EH (cell line): Measurements from ENCODE around the gene ZFX.
"Not testable (repeated sequence)": the region's sequence is repeated elsewhere in the genome, so short reads cannot be mapped to it uniquely, and the experiment has no call there.

Source experiments
- DNase-seq: peaks from one replicate; pipeline ENCODE4 v3.0.0-alpha.2; 2015; ENCODE audit warnings: low read depth

ZFX gene

DNA sequence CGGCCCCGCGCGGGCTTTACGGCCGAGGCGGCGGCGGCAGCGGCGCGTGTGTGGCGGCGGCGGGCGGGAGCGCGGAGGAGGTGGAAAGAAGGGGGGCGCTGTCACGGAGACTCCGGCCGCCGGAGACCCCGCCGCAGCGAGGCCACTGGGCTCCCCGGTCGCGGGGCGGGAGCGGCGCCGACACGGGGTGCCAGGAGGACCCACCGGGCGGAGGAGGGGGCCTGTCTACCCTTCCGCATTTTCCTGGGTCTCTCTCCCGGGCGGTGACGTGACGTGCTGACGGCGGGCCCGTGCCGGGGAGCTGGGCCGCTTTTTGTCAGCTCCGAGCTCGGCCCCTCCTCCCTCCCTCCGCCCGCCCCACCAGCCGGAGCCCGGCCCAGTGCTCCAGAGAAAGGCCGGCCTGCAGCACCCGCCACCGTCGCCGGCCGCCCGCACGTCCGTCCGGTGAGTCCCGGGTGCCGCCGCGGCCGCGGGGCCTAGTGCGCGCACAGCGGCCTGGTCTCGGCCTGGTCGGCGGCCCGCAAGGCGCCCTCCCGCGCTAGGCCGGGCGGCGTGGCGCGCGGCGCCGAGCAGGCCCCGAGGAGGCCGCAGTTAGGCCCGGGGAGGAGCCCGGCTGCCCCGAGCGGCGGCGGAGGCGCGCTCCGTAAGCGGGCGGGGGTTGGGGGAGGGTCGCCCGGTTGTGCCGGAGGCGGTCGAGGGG, at the start of gene ZFX:
Gene ZFX, plus strand, starts transcription at position 379 of the 700 bp plus-strand sequence. CDS start 23,014 bp downstream, outside the sequence.
- peak; percentile 69 for DNase-seq

DNA sequence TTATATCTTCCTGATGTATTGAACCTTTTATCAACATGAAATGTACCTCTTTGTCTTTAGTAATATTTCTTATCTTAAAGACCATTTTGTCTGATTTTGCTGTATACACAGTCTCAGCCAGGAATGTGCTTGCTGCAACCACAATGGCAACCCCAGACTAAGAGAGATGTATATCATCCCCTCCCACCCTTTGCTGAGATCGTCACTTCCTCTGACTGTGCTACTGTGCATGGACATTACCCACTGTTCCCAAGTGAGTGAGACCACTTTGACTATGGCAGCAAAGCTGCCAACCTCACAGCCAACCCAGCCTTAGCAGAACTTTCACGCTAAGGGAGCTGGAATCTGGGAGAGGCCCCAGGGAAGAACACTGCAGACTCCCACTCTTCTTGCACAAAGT, 48.8 kb upstream of the ZFX start:
- peak; percentile 56 for DNase-seq

DNA sequence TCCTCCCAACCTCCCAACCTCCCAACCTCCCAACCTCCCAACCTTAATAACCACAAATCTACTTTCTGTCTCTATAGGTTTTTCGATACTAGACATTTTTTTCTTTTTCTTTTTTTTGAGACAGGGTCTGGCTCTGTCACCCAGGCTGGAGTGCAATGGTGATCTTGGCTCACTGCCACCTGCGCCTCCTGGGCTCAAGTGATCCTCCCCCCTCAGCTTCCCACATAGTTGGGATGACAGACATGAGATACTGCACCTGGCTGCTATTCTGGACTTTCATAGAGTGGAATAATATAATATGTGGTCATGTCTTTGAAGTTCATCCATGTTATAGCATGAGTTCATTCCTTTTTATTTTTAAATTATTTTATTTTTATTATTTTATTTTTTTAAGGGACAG, 39.5 kb upstream of the ZFX start:
- no peak for DNase-seq

DNA sequence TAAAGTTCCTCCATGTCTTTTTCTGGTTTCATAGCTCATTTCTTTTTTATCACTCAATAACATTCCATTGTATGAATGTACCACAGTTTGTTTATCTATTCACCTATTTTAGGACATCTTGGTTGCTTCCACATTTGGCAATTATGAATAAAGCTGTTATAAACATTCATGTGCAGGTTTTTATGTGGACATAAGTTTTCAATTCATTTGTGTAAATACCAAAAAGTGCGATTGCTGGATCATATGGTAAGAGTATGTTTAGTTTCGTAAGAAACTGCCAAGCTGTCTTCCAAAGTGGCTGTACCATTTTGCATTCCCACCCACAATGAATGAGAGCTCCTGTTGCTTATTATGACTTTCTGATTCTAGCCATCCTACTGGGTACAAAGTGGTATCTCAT, 36.3 kb upstream of the ZFX start:
- peak; percentile 75 for DNase-seq

DNA sequence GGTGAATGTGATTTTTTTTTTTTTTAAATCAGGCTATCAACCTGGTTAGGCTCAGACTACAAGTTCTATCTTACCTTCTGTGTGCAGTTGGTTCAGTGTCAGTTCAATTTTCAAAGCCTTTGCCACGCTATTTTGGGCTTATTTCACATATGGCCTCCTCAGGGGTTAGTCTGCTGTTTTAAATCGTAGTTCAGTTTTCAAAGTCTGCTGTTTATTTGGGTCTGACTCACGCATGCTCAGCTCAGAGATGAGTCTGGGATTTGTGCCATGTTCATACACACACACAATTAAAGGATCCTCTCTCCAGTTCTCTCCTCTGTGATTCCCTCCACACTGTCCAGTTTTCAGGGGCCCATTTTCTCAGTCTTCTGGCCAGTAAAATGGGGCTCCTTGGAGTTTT, 32.3 kb upstream of the ZFX start:
- peak; percentile 79 for DNase-seq

DNA sequence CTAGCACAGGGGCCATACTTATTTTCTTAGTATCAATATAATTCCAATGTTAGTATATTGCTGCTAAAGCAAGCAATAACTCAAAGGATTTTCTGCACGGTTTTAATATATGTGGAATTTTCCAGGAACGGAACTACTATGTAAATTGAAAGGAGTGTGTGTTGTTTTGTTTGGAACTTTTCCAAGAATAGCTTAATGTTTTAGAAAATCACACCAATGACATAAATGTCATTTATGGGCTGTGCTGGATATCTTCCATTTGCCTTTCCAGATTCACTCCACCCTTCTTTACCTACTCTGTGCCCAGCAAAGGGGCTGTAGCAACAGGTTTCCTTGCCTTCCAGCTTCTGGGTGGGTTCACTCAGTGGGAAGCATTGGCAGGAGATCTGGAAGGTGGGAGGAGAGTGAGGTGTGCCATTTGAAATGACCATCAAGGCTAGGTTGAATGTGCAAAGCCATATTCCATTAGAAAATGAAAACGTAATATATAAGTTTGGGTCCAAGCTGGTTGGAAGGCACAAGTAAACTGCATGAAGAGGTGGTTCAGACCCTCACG, 25.2 kb upstream of the ZFX start:
- DNase-seq, result no peak

DNA sequence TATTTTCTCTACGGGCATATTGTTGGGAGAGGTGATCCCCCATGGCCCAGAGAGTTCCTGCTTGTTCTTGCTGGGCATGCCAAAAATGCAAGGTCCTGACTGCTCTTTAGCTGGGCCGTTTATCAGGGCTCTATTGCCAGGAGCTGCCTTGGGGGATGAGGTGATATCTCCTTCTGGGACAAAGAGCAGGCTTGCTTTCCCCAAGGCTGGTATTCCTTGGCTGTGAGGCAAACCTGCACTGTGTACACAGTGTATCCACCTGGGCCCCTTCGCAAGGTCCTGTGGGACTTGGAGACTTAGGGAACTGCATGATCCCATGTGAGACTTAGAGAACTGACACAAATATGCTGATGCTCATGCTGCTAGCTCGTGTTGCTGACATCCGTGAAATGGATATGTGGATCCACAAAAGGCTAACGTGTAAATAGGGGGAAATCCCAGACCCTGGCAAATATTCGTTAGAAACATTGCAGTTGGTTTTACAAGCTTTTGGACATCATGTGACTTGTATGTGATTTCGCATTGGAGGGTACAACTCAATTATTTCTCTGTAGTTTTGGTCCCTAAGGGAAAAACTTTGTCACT, 24.4 kb upstream of the ZFX start:
- DNase-seq, result no peak

DNA sequence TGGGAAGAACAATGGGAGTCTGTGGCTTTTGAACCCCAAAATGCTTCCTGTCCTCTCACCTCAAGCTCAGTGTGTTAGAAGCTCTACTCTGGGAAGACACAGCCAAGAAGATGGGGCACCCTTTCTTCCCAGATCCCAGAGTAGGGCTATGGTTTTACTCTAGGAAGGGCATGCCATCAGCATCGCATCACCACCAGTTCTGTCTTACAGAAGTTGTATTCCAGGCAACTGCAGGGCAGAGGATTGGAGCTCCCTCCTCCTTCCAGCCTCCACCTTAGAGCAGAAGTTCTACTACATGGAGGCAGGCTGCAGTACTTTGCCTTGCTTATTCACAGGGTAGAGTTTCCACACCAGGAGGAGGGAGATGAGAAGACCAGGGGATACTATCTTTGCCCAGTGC, 18.1 kb upstream of the ZFX start:
- peak; percentile 51 for DNase-seq

DNA sequence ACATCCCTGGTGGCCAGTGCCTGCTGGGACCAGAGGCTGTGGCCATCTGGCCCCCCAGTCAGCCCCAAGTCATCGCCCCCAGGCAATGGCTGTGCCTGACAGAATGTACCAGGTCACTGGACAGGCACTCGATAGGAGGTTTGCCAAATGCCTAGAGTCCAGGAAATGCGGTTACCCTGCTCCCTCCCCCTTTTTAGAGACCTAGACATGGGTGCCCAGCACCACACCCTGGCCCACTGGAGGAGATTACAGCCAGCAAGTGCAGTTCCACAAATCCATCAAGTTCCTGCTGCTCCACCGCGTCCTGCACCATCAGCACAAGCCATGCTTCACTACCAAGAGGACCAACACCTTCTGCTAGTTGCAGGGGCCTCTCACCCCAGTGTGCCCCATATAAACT, 16.2 kb upstream of the ZFX start:
- DNase-seq, result peak; percentile 55

DNA sequence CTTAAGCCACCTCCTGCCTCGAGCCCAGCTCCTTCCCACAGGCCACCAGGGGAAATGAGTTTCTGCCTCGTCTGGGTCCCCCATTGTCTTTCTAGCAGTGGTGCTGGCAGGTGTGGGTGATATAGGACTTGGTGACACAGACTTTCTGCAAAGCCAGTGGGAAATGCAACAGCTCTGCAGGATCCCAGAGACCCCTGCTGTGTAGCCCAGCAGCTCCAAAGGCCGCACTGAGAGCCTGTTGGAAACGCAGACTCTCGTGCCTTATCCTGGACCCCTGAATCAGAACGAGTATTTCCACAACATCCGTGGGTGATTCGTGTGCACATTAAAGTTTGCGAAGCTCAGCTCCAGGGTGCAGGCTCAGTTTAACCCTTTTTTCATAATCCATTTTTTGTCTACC, 13.8 kb upstream of the ZFX start:
- DNase-seq, result not testable (repeated sequence)

DNA sequence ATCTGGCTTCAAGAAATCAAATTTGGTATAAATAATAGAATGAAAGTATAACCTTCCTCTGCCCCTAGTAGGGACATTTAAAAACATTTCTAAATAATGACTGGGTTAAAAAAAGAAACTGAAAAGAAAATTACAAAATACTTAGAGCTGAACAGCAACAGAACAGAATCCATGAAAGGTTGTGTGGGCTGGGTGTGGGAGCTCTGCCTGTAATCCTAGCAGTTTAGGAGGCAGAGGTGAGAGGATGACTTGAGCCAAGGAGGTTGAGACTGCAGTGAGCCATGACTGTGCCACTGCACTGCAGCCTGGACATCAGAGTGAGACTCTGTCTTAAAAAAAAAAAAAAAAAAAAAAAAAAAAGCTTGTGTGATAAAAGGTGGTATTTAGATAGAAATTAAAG, 12.3 kb upstream of the ZFX start:
- DNase-seq, result no peak

DNA sequence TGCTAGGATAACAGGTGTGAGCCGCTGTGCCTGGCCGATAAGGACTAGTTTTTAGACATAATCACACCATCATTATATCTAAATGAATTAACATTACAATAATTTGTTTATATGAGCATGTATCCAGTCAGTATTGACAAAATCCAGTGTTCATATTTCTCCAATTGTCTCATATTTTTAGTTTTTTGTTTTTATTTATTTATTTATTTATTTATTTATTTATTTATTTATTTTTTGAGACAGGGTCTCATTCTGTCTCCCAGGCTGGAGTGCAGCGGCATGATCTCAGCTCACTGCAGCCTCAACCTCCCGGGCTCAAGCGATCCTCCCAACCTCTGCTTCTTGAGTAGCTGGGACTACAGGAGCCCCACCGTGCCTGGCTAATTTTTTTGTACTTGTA, 5.5 kb upstream of the ZFX start:
- DNase-seq, result not testable (repeated sequence)

DNA sequence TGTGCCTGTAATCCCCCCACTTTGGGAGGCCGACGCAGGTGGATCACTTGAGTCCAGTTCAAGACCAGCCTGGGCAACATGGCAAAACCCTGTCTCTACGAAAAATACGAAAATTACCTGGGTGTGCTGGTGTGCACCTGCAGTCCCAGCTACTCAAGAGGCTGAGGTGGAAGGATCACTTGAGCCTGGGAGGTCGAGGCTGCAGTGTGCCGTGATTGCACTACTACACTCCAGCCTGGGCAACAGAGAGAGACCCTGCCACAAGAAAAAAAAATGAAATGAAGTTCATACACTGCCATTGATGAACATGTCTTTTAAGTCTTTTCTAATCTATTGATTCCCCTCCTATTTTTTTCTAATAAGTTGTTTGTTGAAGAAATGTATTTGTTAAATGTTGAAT, 5.0 kb upstream of the ZFX start:
- DNase-seq, result no peak

DNA sequence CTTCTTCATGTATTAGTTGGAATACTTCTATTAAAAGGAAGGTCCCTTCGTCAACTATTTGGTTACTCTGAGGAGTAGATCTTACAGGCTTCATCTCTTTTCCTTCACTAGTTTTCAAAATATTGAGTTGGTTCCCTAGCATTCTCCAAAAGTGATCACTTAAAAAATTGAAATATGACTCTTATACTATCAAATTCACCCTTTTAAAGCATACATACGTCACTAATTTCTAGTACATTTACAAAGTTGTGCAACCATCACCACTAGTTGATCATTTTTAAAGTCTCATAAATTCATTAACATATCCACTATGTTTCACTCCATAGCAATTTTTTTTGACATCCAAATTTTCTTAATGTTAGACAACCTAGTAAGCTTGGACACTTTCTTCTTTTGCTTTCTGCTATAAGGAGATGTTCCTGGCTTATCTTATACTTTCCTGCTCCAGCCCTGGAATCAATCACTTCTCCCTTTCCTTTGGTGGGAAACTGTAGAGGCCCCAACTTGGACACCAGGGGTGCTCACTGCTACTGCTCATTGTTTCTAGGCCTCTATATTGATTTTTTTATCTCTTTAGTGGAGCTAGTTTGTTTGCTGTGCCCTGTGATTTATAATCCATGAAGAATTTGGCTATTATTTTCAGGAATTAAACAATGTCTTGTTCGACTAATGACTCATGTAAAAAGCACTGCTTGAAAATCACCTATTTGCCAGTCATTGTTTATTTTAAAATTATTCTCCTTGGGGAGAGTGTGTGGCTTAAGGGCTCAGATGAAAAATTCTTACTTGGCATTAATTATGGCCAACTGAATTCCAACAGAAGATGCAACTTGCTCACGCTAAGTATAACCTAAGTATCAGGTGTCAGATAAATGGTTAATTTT, 4.0 kb upstream of the ZFX start:
- peak; percentile 72 for DNase-seq

DNA sequence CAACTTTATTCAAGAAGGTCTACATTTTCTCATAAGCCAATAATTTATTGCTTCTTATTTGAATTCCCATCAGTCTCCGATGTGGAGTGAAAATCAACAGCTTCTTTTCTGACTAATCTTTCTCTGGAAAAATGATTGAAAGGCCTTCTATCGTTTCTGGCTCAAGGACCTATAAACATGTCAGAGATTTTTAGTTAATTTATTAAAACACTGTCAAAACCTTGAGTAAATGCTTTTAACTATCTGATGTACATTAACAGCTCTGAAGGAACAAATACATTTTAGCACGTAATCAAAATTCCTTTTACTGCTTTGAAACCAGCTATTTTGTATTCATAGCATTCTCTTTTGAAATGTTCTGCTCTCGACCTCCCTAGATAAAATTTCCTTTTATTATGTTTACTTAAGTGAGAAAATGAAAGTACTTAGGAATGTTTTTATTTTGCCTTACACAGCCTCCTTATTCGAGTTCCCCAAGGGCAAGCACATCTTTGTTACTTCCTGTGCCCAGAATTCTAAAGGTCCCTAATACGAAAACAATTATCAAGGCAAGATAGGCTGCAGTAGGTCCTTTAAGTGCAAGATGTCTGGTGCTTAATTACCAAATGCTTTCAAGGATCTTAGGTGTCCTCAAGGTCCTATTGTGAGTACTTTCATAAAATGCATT, 3.1 kb upstream of the ZFX start:
- DNase-seq, result peak; percentile 57

DNA sequence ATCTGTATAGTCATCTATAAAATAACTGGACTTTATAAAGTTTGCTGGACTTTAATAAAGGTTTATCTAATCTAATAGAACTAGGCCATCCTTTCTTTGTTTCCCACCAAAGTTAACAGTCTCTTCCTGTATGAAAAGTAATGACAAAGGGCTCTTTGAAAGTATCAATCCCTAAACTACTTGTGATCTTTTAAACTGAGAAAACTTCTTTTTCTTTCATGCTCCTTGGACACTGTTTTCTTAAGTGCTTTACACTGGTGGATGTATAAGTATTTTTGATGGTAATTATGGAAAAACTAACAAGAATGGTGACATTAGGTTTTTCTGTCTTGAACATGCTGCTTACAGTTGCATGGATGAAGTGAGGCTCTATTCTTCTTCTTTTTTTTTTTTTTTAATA, 2.4 kb upstream of the ZFX start:
- no peak for DNase-seq

DNA sequence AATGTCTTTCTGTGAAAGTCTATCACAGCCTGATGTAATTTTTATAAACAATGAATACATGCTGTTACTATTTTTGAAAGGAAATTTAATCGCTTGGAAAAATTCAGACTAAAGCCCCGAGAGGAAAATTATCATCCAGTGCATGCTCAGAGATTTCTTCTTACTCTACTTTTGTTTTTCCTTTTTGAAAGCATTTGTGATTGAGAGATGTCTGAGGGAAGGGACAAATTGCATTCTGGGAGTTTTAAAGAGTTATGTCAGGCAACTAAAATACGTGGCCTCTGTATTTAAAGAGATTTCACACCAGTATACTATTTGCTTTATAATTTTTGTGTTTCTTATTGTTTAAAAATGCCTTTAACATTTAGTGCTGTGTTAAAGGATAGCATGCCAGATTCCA, 1.4 kb upstream of the ZFX start:
- DNase-seq, result peak; percentile 26

DNA sequence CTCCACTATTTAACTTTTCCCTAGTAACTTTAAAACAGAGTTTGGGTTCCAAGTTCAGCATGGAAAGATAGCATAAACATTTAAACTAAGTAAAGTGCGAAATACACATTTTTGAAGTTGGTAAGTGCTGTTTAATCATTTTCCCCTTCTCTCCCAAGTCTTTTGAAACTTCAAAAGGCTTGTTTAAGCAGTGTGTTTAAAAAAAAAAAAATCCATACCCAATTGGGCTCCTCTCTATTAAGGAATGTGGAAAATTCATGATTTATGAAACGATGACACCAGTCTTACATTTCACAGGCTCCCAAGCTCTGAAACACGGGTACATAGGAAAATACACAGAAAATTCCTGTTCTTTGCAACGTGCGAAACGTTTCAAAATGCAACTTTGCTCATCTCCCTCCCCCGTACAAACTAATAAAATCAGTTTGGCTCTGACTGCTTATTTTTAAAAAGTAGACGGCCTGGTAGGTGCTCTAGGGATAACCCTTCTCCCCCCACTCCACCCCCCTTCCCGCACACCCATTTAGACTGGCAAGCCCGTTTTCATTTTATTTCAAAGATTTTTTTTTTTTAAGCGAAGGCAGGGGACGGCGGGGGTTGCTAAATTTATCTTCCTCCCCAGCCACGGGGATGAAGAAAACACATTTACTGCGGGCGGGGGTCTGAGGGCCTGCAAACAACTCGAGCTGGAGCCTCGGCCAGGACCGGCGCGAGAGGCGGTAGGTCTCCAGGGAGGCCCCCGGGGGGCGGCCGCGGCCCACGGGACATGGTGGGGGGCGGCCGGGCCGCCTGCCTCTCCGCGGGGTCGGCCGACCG, 786 bp upstream of the ZFX start:
- DNase-seq, result peak; percentile 82

DNA sequence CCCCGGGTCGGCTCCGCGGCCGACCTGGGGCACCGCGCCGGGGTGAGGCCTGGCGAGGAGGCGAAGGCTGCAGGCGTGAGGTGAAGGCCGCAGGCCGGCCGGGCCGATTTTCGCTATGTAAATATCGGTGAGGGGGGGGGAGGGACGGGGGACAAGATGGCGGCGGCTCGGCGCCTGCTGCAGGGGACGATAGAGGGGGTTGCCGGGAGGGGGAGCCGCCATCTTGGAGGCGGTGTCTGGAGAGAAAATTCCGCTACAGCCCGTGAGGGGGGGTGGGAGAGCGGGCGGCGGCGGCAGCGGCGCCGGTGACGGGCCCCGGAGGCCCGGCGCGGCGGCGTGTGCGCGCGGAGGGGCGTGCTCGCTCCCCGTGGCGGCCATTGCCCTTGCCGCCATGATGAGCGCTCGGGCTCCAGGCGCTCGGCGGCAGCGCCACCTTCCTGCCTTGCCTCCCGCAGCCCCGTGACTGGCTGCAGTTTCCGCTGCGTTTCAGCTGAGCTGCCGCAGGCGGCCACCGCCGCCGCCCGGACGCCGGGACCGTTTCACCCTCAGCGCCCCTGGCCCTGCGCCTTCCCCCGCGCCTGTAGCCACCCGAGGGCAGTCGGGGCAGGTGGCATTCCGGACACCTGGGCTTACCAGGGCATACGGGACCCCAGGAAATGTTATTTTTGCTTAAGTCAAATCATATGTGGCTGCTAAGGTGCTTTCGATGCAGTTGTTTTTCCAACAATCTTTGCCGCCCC, 692 bp downstream of the ZFX start:
- peak; percentile 87 for DNase-seq

DNA sequence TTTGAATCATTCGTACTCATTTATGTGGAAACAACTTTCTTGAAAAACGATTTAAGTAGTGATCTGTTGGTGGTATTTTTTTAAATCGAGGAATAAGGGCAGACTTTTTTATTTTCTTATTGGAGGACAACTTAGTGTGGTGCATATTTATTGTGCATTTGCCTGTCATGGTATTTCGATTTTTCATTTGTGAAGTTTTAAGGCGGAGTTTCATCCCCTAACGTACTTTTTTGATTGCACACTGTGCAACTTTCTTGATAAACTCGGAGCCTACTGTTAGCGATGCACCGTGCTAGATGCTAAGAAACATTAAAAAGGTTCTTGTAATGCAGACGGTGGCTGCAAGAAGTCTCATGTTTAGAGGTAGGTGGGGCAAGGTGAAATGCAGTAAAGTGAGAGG, 1.4 kb downstream of the ZFX start:
- DNase-seq, result no peak

DNA sequence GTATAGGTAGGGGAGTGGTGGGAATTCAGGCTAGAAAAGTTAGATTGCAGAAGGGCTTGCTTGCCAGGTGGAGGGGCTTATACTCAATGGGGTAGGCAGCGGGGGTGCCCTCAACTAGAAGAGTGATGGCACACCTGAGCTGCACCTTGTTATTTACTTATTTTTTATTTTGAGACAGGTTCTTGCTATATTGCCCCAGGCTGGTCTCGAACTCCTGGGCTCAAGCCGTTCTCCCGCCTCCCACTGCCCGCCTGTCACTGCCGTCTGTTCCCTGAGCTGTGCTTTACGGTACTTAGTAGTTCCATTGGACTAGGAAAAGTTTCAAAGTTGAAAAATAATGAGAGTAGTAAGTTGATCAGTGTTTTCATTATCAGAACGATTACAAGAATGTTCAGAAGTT, 2.0 kb downstream of the ZFX start:
- no peak for DNase-seq
